Measurements from ENCODE around the gene PDCD7.
"Not testable (repeated sequence)": the region's sequence is repeated elsewhere in the genome, so short reads cannot be mapped to it uniquely, and the experiment has no call there.

Gene PDCD7

DNA sequence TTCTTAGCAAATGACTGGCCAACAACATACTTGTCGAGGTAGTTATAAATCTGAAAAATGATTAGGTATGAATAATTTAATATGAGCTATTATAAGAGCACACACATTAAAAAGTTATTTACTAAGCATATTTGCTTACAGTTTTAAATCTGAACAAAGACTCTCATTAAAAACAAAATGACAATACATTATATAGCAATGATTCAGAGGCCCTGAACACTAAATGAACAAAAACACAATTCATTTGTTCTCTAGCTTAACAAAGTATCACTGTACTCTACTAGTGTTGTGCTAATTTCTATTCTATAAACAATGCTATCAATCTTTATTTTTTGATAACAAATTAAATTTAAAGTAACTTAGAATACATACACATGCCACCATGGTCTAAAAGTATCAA is 30.5 kb upstream of the PDCD7 start:
- H3K4me3 ChIP-seq (ENCODE audit: low read depth in 1 of 2, low read length in 1 of 2), result no peak overlapping the region
- no peaks in the 10 kb centered on the region for H3K27me3 ChIP-seq
- no peak for TF ChIP-seq CTCF (IDR thresholded peaks at IDR 0.05)
- peaks cover 70% of the 10 kb centered on the region for H3K36me3 ChIP-seq
- no peak overlapping the region for H3K27ac ChIP-seq
- no peaks in the 10 kb centered on the region for H3K4me1 ChIP-seq (ENCODE audit: control insufficient read depth in 1 of 2, insufficient read depth in 1 of 2, low read depth in 1 of 2, low read length in 1 of 2)
- peaks cover 3% of the 10 kb centered on the region for H3K9me3 ChIP-seq

- Histone ChIP-seq H3K9me3 (peaks cover 3% of the 10 kb centered on the region), H3K27ac (no peak overlapping the region), H3K36me3 (peaks cover 79% of the 10 kb centered on the region), H3K27me3 (no peaks in the 10 kb centered on the region), H3K4me1 (ENCODE audit: control insufficient read depth in 1 of 2, insufficient read depth in 1 of 2, low read depth in 1 of 2, low read length in 1 of 2) (no peaks in the 10 kb centered on the region), H3K4me3 (ENCODE audit: low read depth in 1 of 2, low read length in 1 of 2) (no peak overlapping the region)
- TF ChIP-seq CTCF (IDR thresholded peaks at IDR 0.05), result no peak
These were observed 29.4 kb upstream of the PDCD7 start for GRCh38 chr15:65163041-65163440.

GRCh38 chr15:65156692-65157091 is 23.1 kb upstream of the PDCD7 start:
- H3K4me3 ChIP-seq (ENCODE audit: low read depth in 1 of 2, low read length in 1 of 2), result no peak overlapping the region
- TF ChIP-seq CTCF (IDR thresholded peaks at IDR 0.05), result no peak
- peaks cover 96% of the 10 kb centered on the region for H3K36me3 ChIP-seq
- H3K4me1 ChIP-seq (ENCODE audit: control insufficient read depth in 1 of 2, insufficient read depth in 1 of 2, low read depth in 1 of 2, low read length in 1 of 2), result no peaks in the 10 kb centered on the region
- H3K9me3 ChIP-seq, result peaks cover under 1% of the 10 kb centered on the region
- H3K27ac ChIP-seq, result no peak overlapping the region
- no peaks in the 10 kb centered on the region for H3K27me3 ChIP-seq

DNA sequence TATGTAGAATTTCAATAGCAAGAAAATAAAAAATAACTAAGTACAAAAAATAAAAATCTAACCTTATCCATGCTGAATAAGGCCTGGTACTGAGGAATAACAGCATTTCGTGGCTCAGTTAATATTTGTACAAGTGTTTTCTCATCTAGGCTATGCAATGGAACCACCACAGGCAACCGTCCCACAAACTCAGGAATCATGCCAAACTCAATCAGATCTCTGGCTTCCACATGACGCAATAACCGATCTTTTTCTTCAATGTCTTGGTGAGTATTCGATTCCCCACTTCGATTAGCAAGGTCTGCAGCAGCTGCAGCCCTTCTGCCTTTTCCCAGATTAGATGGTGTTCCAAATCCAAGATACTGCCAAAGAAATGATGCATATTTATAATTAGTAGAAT is 21.1 kb upstream of the PDCD7 start:
- TF ChIP-seq CTCF (IDR thresholded peaks at IDR 0.05), result no peak
- Histone ChIP-seq H3K4me3 (ENCODE audit: low read depth in 1 of 2, low read length in 1 of 2) (no peak overlapping the region), H3K36me3 (peaks cover 97% of the 10 kb centered on the region), H3K4me1 (ENCODE audit: control insufficient read depth in 1 of 2, insufficient read depth in 1 of 2, low read depth in 1 of 2, low read length in 1 of 2) (no peaks in the 10 kb centered on the region), H3K9me3 (no peaks in the 10 kb centered on the region), H3K27me3 (no peaks in the 10 kb centered on the region), H3K27ac (no peak overlapping the region)

DNA sequence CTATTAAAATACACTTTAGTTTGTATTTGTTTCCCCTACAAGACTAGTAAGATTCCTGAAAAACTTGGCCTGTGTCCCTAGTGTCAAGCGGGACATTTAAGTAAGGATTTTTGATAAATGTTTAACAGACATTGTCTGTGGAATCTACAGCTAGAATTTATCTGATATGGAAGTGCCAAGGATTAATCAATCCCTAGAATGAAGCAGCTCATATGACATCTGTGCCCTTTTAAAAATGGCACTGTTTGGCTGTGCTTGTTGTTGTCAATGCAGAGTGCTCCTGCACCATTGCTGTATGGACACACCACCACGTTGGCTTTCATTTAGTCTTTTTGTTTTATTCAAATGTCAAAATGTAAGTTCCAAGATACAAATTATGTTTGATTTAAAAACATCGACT is 14.3 kb upstream of the PDCD7 start:
- H3K27ac ChIP-seq, result no peak overlapping the region
- H3K4me3 ChIP-seq (ENCODE audit: low read depth in 1 of 2, low read length in 1 of 2), result no peak overlapping the region
- TF ChIP-seq CTCF (IDR thresholded peaks at IDR 0.05), result no peak
- H3K9me3 ChIP-seq, result no peaks in the 10 kb centered on the region
- peaks cover 63% of the 10 kb centered on the region for H3K36me3 ChIP-seq
- H3K27me3 ChIP-seq, result no peaks in the 10 kb centered on the region
- H3K4me1 ChIP-seq (ENCODE audit: control insufficient read depth in 1 of 2, insufficient read depth in 1 of 2, low read depth in 1 of 2, low read length in 1 of 2), result no peaks in the 10 kb centered on the region

DNA sequence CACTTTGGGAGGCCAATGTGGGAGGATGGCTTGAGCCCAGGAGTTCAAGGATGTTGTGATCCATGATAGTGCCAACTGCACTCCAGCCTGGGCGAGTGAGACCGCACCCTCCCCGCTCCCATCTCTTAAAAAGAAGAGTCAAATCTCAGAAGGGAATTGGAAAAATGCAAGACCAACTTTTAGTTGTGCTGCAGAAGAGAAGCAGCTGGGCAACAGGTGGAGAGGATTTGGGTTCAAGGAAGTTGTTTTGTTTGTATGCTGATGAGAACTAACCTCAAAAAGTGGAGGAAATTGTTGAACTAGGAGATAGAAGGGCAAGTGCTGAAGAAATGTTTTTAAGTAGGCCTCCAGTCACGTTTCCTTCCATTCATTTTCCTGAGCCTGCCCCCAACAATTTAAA is 12.8 kb upstream of the PDCD7 start:
- no peaks in the 10 kb centered on the region for H3K4me1 ChIP-seq (ENCODE audit: control insufficient read depth in 1 of 2, insufficient read depth in 1 of 2, low read depth in 1 of 2, low read length in 1 of 2)
- no peaks in the 10 kb centered on the region for H3K9me3 ChIP-seq
- no peaks in the 10 kb centered on the region for H3K27me3 ChIP-seq
- no peak overlapping the region for H3K4me3 ChIP-seq (ENCODE audit: low read depth in 1 of 2, low read length in 1 of 2)
- TF ChIP-seq CTCF (IDR thresholded peaks at IDR 0.05), result no peak
- H3K27ac ChIP-seq, result no peak overlapping the region
- H3K36me3 ChIP-seq, result peaks cover 49% of the 10 kb centered on the region

GRCh38 chr15:65138631-65139030 is 5.0 kb upstream of the PDCD7 start:
- H3K4me1 ChIP-seq (ENCODE audit: control insufficient read depth in 1 of 2, insufficient read depth in 1 of 2, low read depth in 1 of 2, low read length in 1 of 2); H3K27me3 ChIP-seq: not testable (repeated sequence)

DNA sequence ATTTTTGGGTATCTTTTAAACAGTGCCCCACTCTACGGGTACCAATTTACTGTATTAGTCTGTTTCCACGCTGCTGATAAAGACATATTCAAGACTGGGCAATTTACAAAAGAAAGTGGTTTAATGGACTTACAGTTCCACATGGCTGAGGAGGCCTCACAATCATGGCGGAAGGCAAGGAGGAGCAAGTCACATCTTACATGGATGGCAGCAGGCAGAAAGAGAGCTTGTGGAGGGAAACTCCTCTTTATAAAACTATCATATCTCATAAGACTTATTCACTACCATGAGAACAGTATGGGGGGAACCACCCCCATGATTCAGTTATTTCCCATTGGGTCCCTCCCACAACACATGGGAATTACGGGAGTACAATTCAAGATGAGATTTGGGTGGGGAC is 4.3 kb upstream of the PDCD7 start:
- not testable (repeated sequence) for H3K9me3 ChIP-seq; H3K27ac ChIP-seq; H3K4me1 ChIP-seq (ENCODE audit: control insufficient read depth in 1 of 2, insufficient read depth in 1 of 2, low read depth in 1 of 2, low read length in 1 of 2); H3K27me3 ChIP-seq; H3K4me3 ChIP-seq (ENCODE audit: low read depth in 1 of 2, low read length in 1 of 2); H3K36me3 ChIP-seq

More at GRCh38 chr15:65138631-65139030, 5.0 kb upstream of the PDCD7 start:
- H3K27ac ChIP-seq; H3K9me3 ChIP-seq; H3K4me3 ChIP-seq (ENCODE audit: low read depth in 1 of 2, low read length in 1 of 2); H3K36me3 ChIP-seq: not testable (repeated sequence)

Measured in neutrophil (primary cell).